Parathyroid adenoma (tissue), 2 donors: ENCODE results near the gene ASB13.

Source experiments
- H2AFZ ChIP-seq: fragments of 300-600 bp; sonication (generic); one replicate; pipeline ENCODE4 v1.7.0; 2017; ENCODE audit warnings: antibody characterized with exemption, mild to moderate bottlenecking
- H3K27ac ChIP-seq: fragments of 300-600 bp; sonication (generic); one replicate; pipeline ENCODE4 v1.7.0; 2017
- H3K27me3 ChIP-seq: fragments of 300-600 bp; sonication (generic); one replicate; pipeline ENCODE4 v1.7.0; 2017; ENCODE audit warnings: low read length; ENCODE audit not compliant: control insufficient read depth, insufficient read depth
- H3K36me3 ChIP-seq: fragments of 300-600 bp; sonication (generic); one replicate; pipeline ENCODE4 v1.7.0; 2017; ENCODE audit warnings: low read length; ENCODE audit not compliant: control insufficient read depth, insufficient read depth
- H3K4me1 ChIP-seq: fragments of 300-600 bp; sonication (generic); one replicate; pipeline ENCODE4 v1.7.0; 2017; ENCODE audit warnings: control low read depth
- H3K4me2 ChIP-seq: fragments of 300-600 bp; sonication (generic); one replicate; pipeline ENCODE4 v1.7.0; 2017; ENCODE audit warnings: low read length
- H3K4me3 ChIP-seq: fragments of 300-600 bp; sonication (generic); one replicate; pipeline ENCODE4 v1.7.0; 2017; ENCODE audit warnings: low read depth, low read length
- H3K79me2 ChIP-seq: fragments of 300-600 bp; sonication (generic); one replicate; pipeline ENCODE4 v1.7.0; 2017; ENCODE audit warnings: control low read depth
- H3K9ac ChIP-seq: fragments of 300-600 bp; sonication (generic); one replicate; pipeline ENCODE4 v1.7.0; 2017; ENCODE audit warnings: mild to moderate bottlenecking
- H3K9me3 ChIP-seq: fragments of 300-600 bp; sonication (generic); one replicate; pipeline ENCODE4 v1.7.0; 2017; ENCODE audit warnings: low read length; ENCODE audit not compliant: control insufficient read depth
- TF ChIP-seq, protein P1 (sequence below): fragments of 300-600 bp; sonication (generic); IDR thresholded peaks from one replicate; pipeline ENCODE4 v1.7.0; 2017; ENCODE audit warnings: antibody characterized with exemption, mild to moderate bottlenecking
- donor health status: primary hyperparathyroidism.

ASB13 gene

GRCh38 chr10:5670662-5671375 is 4.4 kb upstream of the ASB13 start:
- Histone ChIP-seq H3K4me2 (no peak overlapping the region), H3K27ac (no peak overlapping the region), H3K36me3 (no peaks in the 10 kb centered on the region), H3K9me3 (no peaks in the 10 kb centered on the region), H3K9ac (no peak overlapping the region), H3K27me3 (no peaks in the 10 kb centered on the region), H3K79me2 (peaks cover 4% of the 10 kb centered on the region), H2AFZ (no peak overlapping the region), H3K4me3 (no peak overlapping the region), H3K4me1 (peaks cover 5% of the 10 kb centered on the region)
- TF ChIP-seq, protein P1, sequence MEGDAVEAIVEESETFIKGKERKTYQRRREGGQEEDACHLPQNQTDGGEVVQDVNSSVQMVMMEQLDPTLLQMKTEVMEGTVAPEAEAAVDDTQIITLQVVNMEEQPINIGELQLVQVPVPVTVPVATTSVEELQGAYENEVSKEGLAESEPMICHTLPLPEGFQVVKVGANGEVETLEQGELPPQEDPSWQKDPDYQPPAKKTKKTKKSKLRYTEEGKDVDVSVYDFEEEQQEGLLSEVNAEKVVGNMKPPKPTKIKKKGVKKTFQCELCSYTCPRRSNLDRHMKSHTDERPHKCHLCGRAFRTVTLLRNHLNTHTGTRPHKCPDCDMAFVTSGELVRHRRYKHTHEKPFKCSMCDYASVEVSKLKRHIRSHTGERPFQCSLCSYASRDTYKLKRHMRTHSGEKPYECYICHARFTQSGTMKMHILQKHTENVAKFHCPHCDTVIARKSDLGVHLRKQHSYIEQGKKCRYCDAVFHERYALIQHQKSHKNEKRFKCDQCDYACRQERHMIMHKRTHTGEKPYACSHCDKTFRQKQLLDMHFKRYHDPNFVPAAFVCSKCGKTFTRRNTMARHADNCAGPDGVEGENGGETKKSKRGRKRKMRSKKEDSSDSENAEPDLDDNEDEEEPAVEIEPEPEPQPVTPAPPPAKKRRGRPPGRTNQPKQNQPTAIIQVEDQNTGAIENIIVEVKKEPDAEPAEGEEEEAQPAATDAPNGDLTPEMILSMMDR, result no peak

DNA sequence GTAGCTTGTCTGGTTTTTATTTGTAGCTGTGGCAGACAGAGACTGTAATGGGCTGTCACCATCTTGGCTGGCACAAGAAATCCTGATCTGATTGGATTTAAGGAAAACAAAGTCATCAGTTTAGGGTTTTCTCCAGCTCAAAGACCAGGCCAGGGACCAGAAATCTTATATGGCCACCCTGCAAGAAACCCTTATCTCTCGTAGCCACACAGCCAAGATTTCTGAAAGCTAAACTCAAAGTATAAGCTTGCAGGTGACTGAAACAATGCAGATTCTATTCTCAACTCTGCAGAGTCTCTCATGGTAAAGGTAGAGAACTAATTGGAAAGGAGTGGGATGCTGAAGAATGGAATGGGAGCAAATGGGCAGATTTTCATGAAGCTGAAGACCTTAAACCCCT is 3.2 kb upstream of the ASB13 start:
- Histone ChIP-seq H3K27me3 (no peaks in the 10 kb centered on the region), H3K4me1 (peaks cover 7% of the 10 kb centered on the region), H3K79me2 (peaks cover 4% of the 10 kb centered on the region), H3K27ac (no peak overlapping the region), H3K4me2 (no peak overlapping the region), H3K9ac (no peak overlapping the region), H3K36me3 (no peaks in the 10 kb centered on the region), H2AFZ (no peak overlapping the region), H3K4me3 (no peak overlapping the region), H3K9me3 (no peaks in the 10 kb centered on the region)
- TF ChIP-seq, protein P1, result no peak

DNA sequence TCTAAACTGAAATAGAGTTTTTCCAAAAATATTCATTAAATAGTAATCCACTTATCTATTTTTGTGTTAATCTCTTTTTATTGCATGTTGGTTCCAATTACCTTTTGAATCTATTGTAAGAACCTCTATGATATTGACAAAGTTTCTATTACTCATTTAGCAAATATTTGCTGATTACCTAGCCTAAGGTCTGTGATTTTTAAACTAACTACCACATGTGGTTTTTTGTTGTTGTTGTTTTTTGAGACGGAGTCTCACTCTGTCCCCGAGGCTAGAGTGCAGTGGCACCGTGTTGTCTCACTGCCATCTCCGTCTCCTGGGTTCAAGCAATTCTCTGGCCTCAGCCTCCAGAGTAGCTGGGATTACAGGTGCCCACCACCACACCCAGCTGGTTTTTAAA is 2.0 kb upstream of the ASB13 start:
- H3K4me2 ChIP-seq, result no peak overlapping the region
- TF ChIP-seq, protein P1, result no peak
- H3K79me2 ChIP-seq, result peaks cover 4% of the 10 kb centered on the region
- H3K27ac ChIP-seq, result no peak overlapping the region
- no peaks in the 10 kb centered on the region for H3K9me3 ChIP-seq
- H3K27me3 ChIP-seq, result no peaks in the 10 kb centered on the region
- no peak overlapping the region for H3K9ac ChIP-seq
- peaks cover 7% of the 10 kb centered on the region for H3K4me1 ChIP-seq
- H3K36me3 ChIP-seq, result no peaks in the 10 kb centered on the region
- no peak overlapping the region for H3K4me3 ChIP-seq
- H2AFZ ChIP-seq, result no peak overlapping the region

GRCh38 chr10:5666841-5667630 is 641 bp upstream of the ASB13 start:
- peak overlapping the region; percentile 78 for H2AFZ ChIP-seq
- peak overlapping the region; percentile 71 for H3K4me2 ChIP-seq
- H3K9me3 ChIP-seq, result no peaks in the 10 kb centered on the region
- H3K27ac ChIP-seq, result no peak overlapping the region
- H3K27me3 ChIP-seq, result no peaks in the 10 kb centered on the region
- H3K79me2 ChIP-seq, result peaks cover 6% of the 10 kb centered on the region
- TF ChIP-seq, protein P1, result no peak
- H3K9ac ChIP-seq, result no peak overlapping the region
- H3K4me1 ChIP-seq, result peaks cover 7% of the 10 kb centered on the region
- H3K36me3 ChIP-seq, result no peaks in the 10 kb centered on the region
- peak overlapping the region; percentile 41 for H3K4me3 ChIP-seq
